ENCODE data around the gene DYNC1H1.

The DYNC1H1 gene

DNA sequence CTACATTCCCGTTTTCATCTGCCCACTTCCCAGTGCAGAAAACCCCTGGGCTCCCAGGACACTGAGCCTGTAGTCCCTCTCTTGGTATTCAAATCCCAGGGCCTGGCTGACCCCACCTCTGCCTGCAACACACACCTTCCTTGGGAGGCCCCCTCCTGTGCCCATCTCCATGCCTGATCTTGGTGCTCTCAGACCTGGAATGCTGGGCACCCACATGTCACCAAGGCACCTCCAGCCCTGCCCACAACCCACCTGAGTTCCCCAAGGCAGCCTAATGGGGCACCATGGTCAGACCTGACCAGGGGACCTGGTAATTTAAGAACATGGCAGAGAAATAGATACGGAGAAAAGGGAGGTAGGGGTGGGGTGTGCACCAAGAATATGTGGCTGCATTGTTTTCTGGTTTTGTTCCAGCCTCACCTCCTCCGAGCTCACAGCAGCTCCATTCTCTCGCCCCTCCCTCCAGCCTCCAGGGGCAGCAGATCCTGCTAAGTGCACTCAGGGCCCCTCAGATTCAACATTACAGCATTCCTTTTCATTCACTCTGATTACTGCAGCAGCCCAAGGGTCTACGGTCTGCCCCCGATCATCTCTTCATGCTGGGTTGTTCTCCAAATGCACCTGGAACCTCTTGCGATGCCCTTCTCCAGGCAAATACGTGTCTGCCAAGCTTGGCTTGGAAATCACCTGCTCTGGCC, 131.6 kb downstream of the DYNC1H1 start:
- DNase-seq (ENCODE audit: low spot score in 2 of 2): peak in 1 of 2 experiments; percentile 44
- in situ Hi-C loops (cut with MboI; ENCODE audit: low sequenced_read_pairs): no loop called here
- no peaks in the 10 kb centered on the region for H3K9me3 ChIP-seq

DNA sequence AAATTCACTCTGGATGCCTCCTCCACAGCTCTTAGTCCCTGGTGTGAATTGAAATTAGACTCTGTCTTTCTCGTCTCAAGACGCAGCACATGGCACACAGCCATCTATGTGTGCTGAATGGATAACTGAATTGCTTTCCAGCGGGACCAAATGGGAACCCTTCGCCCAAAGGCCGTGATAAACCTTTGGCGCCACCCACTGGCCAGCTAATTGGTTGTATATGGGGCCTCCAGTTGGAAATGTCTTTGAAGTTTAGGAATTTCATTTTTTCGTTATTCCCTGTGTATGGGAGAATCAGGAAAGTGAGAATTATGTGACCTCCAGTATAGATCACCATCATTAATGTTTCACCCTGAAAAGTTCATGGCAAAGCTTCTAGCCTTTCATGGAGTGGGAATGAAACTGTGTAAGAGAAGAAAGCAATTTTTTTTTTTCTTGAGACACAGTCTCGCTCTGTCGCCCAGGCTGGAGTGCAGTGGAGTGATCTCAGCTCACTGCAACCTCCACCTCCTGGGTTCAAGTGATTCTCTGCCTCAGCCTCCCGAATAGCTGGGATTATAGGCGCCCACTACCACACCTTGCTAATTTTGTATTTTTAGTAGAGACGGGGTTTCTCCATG, 132.3 kb downstream of the DYNC1H1 start:
- Histone ChIP-seq H3K36me3 (replicated peaks) (no peaks in the 10 kb centered on the region), H3K4me3 (no peak overlapping the region), H3K9me3 (no peaks in the 10 kb centered on the region), H3K27me3 (ENCODE audit: low read depth) (no peaks in the 10 kb centered on the region), H3K4me1 (peaks cover 3% of the 10 kb centered on the region; the same call in 1 of the 2 replicates)
- peak; percentile 77 to 92 for DNase-seq (ENCODE audit: low spot score in 2 of 2)
- in situ Hi-C loops (cut with MboI; ENCODE audit: low sequenced_read_pairs): no loop called here

More for the DNA sequence above, 131.6 kb downstream of the DYNC1H1 start:
- H3K4me3 ChIP-seq: no peak overlapping the region
- no peaks in the 10 kb centered on the region for H3K27me3 ChIP-seq (ENCODE audit: low read depth)
- no peaks in the 10 kb centered on the region for H3K36me3 ChIP-seq (replicated peaks)
- H3K4me1 ChIP-seq: peaks cover 3% of the 10 kb centered on the region; the same call in 1 of the 2 replicates

DNA sequence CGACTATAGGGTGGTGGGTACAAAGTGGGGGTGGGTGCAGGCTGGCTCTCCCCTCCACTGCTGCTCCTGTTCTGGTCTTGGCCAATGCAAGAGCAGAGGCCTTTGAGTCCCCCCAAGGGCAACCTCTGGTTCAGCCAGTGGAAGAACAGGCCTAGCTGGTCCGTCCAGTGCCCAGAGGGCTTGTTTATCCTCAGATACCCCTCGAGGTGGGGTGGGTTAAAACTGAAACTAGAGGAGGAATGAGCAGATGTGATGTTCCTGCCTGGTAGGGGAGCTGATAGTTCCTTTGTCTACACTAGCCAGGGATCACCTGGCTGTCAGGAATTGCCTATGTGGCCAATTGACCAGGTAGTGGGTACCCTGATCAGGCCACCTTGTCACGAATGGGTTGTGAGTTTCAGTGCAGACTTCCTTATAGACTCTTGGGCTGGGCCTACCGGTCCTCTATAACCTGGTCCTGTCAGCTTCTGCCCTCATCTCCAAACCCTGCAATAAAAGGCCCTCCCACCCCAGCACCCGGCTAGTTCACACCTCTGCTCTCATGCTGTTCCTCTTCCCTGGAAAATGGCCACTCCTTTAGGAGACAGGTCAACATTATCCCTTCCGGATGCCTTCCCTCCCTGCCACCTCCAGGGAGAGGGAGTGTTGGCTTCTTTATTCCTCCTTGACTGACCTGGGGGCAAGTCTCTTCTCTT, 133.2 kb downstream of the DYNC1H1 start:
- Histone ChIP-seq H3K4me3 (no peak overlapping the region), H3K27me3 (ENCODE audit: low read depth) (no peaks in the 10 kb centered on the region), H3K36me3 (replicated peaks) (no peaks in the 10 kb centered on the region), H3K9me3 (no peaks in the 10 kb centered on the region), H3K4me1 (peaks cover 3% of the 10 kb centered on the region; the same call in 1 of the 2 replicates)
- in situ Hi-C loops (cut with MboI; ENCODE audit: low sequenced_read_pairs): no loop called here
- no peak for DNase-seq (ENCODE audit: low spot score in 2 of 2)

DNA sequence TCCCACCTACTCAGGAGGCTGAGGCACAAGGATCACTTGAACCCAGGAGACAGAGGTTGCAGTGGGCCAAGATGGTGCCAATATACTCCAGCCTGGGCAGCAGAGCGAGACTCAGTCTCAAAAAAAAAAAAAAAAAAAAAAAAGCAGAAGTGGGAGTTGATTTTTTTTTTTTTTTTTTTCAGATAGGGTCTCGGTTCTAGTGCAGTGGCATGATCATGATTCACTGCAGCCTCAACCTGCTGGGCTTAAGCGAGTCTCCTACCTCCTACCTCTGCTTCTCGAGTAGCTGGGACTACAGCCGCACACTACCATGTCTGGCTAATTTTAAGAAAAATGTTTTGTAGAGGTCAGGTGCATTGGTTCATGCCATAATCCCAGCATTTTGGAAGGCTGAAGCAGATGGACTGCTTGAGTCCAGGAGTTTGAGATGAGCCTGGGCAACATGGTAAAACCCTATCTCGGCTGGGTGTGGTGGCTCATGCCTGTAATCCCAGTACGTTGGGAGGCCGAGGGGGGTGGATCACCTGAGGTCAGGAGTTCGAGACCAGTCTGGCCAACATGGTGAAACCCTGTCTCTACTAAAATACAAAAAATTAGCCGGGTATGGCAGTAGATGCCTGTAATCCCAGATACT, 138.8 kb downstream of the DYNC1H1 start:
- Histone ChIP-seq H3K4me3 (no peak overlapping the region), H3K4me1 (no peaks in the 10 kb centered on the region), H3K36me3 (replicated peaks) (no peaks in the 10 kb centered on the region), H3K9me3 (no peaks in the 10 kb centered on the region), H3K27me3 (ENCODE audit: low read depth) (no peaks in the 10 kb centered on the region)
- in situ Hi-C loops (cut with MboI; ENCODE audit: low sequenced_read_pairs): no loop called here
- DNase-seq (ENCODE audit: low spot score in 2 of 2): no peak

DNA sequence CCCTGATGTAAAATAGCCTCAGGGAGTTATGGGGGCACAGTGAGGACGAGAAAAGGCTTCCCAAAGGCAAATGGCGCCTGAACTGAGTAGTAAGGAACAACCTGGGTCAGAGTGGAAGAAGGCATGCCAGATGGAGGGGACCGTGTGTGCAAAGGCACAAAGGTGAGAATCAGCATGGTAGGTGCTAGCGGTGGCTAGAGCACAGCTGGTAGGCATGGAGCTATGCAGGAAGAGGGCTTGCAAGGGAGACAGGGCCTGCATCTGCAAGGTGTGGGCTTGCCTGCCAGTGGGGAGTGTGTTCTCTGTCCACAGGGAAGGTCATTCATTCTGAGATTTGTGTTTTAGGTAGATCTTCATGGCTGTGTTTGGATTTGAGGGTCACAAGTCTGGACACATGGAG, 141.0 kb downstream of the DYNC1H1 start:
- Histone ChIP-seq H3K27me3 (ENCODE audit: low read depth) (no peaks in the 10 kb centered on the region), H3K4me1 (no peaks in the 10 kb centered on the region), H3K4me3 (no peak overlapping the region), H3K9me3 (no peaks in the 10 kb centered on the region), H3K36me3 (replicated peaks) (no peaks in the 10 kb centered on the region)
- no peak for DNase-seq (ENCODE audit: low spot score in 2 of 2)
- in situ Hi-C loops (cut with MboI; ENCODE audit: low sequenced_read_pairs): no loop called here

All from HAP-1 (cell line).